HL-60 (cell line): ENCODE data around the gene MBNL1.

ENCODE experiments used
- POLR2AphosphoS5 ChIP-seq: IDR thresholded peaks from 2 replicates; pipeline ENCODE4 v1.6.1; 2012; ENCODE audit warnings: low read depth
- SPI1 ChIP-seq: IDR thresholded peaks from 2 replicates; pipeline ENCODE4 v1.6.1; 2012; ENCODE audit warnings: low read depth, mild to moderate bottlenecking, borderline replicate concordance
- TF ChIP-seq, protein P1 (sequence below): IDR thresholded peaks from one replicate; pipeline ENCODE4 v1.5.1; 2011; ENCODE audit warnings: low read length, control low read depth, inconsistent platforms; ENCODE audit not compliant: insufficient read depth
- TF ChIP-seq, protein P2 (sequence below): IDR thresholded peaks from 2 replicates; pipeline ENCODE4 v1.6.1; 2012; ENCODE audit warnings: low read depth; ENCODE audit not compliant: insufficient replicate concordance

DNA sequence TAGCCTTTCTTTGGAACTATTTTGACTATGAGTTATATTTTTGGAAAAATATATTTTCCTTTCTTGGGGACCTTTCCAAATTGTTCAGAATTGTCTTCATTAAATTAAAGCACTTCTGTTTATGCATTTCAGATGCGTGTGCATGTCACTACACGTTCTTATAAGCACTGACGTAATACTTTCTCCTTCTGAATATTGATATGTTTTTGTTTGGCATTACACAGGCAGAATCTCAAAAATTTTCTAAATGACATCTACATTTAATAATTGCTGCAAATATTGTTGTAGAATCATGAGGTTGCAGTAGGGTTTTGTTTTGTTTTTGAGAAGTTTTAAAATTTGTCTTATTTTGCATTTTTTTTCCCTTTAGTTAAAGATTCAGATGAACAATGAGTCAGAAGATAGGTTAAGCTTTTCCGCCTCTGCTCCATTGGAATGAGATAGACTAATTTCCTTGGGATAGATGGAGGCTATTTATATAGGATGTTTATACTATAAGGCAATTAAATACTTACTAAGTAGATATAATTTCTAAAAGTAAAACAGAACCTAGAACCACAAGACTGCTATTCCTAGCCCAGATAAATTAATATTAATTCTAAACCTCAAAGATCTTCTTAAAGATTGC lies 110.8 kb downstream of the MBNL1 start:
- TF ChIP-seq, protein P1, sequence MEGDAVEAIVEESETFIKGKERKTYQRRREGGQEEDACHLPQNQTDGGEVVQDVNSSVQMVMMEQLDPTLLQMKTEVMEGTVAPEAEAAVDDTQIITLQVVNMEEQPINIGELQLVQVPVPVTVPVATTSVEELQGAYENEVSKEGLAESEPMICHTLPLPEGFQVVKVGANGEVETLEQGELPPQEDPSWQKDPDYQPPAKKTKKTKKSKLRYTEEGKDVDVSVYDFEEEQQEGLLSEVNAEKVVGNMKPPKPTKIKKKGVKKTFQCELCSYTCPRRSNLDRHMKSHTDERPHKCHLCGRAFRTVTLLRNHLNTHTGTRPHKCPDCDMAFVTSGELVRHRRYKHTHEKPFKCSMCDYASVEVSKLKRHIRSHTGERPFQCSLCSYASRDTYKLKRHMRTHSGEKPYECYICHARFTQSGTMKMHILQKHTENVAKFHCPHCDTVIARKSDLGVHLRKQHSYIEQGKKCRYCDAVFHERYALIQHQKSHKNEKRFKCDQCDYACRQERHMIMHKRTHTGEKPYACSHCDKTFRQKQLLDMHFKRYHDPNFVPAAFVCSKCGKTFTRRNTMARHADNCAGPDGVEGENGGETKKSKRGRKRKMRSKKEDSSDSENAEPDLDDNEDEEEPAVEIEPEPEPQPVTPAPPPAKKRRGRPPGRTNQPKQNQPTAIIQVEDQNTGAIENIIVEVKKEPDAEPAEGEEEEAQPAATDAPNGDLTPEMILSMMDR = no peak
- no peak for TF ChIP-seq POLR2AphosphoS5
- TF ChIP-seq SPI1 = no peak
- TF ChIP-seq, protein P2, sequence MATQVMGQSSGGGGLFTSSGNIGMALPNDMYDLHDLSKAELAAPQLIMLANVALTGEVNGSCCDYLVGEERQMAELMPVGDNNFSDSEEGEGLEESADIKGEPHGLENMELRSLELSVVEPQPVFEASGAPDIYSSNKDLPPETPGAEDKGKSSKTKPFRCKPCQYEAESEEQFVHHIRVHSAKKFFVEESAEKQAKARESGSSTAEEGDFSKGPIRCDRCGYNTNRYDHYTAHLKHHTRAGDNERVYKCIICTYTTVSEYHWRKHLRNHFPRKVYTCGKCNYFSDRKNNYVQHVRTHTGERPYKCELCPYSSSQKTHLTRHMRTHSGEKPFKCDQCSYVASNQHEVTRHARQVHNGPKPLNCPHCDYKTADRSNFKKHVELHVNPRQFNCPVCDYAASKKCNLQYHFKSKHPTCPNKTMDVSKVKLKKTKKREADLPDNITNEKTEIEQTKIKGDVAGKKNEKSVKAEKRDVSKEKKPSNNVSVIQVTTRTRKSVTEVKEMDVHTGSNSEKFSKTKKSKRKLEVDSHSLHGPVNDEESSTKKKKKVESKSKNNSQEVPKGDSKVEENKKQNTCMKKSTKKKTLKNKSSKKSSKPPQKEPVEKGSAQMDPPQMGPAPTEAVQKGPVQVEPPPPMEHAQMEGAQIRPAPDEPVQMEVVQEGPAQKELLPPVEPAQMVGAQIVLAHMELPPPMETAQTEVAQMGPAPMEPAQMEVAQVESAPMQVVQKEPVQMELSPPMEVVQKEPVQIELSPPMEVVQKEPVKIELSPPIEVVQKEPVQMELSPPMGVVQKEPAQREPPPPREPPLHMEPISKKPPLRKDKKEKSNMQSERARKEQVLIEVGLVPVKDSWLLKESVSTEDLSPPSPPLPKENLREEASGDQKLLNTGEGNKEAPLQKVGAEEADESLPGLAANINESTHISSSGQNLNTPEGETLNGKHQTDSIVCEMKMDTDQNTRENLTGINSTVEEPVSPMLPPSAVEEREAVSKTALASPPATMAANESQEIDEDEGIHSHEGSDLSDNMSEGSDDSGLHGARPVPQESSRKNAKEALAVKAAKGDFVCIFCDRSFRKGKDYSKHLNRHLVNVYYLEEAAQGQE = no peak
